Uterine smooth muscle cell (primary cell): Measurements from ENCODE around the gene POLR2C. TPM values are rescaled to one million over a fixed set of nuclear protein-coding genes. Genes with fewer than 3 reads are reported as not detected.

Experiments
- total RNA-seq: library from RNA; depleted of rRNA; stranded (reverse); fragments of >200 nt; gene quantifications from 2 replicates; pipeline ENCODE4 v1.2.3, GENCODE V29; 2014

The POLR2C gene
- total RNA-seq: 90.2 and 115 TPM in 2 replicates

DNA sequence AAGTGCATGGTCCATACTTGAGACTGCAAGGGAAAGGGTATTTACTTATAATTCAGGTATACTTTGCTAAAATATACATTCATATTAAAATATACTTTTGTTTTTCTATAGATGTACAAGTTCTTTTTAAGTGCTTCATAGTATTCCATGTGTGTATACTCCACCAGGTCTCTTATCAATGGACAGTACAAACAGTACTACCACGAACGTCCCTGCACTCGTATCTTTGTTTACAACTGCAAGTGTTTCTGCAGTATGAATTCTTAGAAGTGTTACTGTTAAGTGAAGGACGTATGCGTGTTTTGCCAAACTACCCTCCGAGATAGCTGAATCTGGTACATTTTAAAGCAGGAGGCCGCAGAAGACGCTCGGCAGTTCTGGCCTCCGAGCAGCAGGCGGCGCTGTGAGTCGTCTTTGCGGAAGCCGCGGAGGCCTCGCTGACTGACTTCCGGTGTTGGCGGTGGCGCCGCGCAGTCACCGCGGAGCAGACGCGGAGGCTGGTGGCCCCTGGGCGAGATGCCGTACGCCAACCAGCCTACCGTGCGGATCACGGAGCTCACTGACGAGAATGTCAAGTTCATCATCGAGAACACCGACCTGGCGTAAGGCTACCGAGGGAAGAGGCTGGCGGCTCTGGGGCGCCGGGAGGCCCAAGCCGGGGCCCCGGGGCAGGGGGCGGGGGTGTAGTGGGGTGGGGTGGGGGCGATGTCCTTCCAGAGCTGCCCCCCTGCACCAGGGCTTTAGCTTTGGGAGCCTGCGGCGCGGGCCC lies at the start of gene POLR2C:
TSS of gene POLR2C (plus strand) at position 471 of the 769 bp plus-strand sequence. CDS start at position 517, 46 bp downstream.

DNA sequence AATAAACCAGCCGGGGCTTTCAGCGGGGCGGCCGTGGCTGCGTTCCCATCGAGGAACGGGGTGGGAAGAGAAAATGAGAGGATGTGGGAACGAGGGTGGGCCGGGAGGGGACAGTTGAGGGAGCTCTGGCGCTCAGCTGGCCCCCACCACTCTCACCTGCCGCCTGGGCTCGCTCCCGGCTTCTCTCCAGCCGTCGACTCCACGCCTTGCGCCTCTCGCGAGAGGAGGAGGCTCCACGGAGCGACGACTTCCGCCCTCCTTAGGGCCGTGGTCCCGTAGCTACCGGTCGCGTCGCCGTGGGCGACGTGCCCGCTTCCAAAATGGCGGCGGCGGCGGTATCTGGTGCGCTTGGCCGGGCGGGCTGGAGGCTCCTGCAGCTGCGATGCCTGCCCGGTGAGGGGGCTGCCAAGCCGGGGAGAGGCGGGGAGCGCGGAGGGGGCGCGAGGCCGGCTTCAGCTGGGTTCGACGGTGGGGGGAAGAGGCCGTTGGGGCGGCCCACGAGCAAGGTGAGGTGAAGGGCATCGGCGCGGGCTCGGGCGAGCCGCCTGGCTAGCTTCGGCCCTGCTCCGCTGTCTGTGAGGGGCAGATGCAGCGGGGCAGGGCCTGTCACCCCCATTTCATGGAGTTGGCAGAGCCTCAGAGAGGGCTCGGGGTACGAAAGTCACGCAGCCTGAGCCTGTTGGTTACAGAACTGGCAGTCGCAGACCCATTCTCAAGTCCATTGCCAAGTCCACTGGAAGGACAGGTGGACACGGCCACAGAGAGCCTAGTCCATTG lies 15.1 kb upstream of the POLR2C start, which contains the start of the genes CIAPIN1 and COQ9:
TSS of gene CIAPIN1 (minus strand) at position 200 of the 777 bp plus-strand sequence. CDS start 6,457 bp downstream, outside the sequence.
TSS of gene COQ9 (plus strand) at position 294 of the 777 bp plus-strand sequence. CDS start at position 321, 27 bp downstream.

GRCh38 chr16:57485916-57486857 lies 23.7 kb downstream of the POLR2C start, which contains the start of gene DOK4:
TSS of gene DOK4 (minus strand) at chr16:57486493. CDS start at chr16:57479507, 6,986 bp downstream.

Other genes starting within 250 kb of the POLR2C start
- 65.2 and 65.3 TPM in 2 replicates for gene ARL2BP, start 217.4 kb upstream of the POLR2C start, total RNA-seq
- 0.12 TPM in 1 of 2 replicates, not detected in the other for gene PLLP, start 178.0 kb upstream of the POLR2C start, total RNA-seq
- not detected in 2 replicates for gene CCL22, start 103.9 kb upstream of the POLR2C start, total RNA-seq
- gene CX3CL1, start 90.2 kb upstream of the POLR2C start, total RNA-seq: under 0.01 TPM in 1 of 2 replicates, not detected in the other
- gene CCL17, start 57.9 kb upstream of the POLR2C start, total RNA-seq: not detected in 2 replicates
- 34.6 and 47.1 TPM in 2 replicates for gene CIAPIN1, start 15.3 kb upstream of the POLR2C start, total RNA-seq
- gene COQ9, start 15.2 kb upstream of the POLR2C start, total RNA-seq: 52.4 and 52.7 TPM in 2 replicates
- 24.7 and 26.9 TPM in 2 replicates for gene DOK4, start 23.8 kb downstream of the POLR2C start, total RNA-seq
- 12.4 and 27.4 TPM in 2 replicates for gene CCDC102A, start 73.9 kb downstream of the POLR2C start, total RNA-seq
- gene ADGRG5, start 80.0 kb downstream of the POLR2C start, total RNA-seq: not detected in 2 replicates
- gene ADGRG1, start 166.0 kb downstream of the POLR2C start, total RNA-seq: 0.89 and 2.4 TPM in 2 replicates
- not detected in 2 replicates for gene ADGRG3, start 205.6 kb downstream of the POLR2C start, total RNA-seq
- gene DRC7, start 232.1 kb downstream of the POLR2C start, total RNA-seq: 0.50 TPM in 1 of 2 replicates, not detected in the other